HEK293 (cell line): ENCODE measurements around the gene PYGM.

Experiments
- CTCF ChIA-PET: fragments of 350-600 bp; formaldehyde crosslinking; extraction: SDS; loops from one replicate; lab custom pipeline; 2021; ENCODE audit warnings: antibody characterized with exemption; lab: Yijun Ruan, JAX
- POLR2A ChIA-PET: fragments of 300-600 bp; formaldehyde crosslinking; extraction: SDS; loops from one replicate; lab custom pipeline; 2020; ENCODE audit warnings: antibody characterized with exemption, inconsistent platforms; lab: Yijun Ruan, JAX
- H3K27ac ChIP-seq: fragments of 200-500 bp; sonication (Bioruptor generic); 2 replicates; pipeline ENCODE4 v1.5.1; 2014; ENCODE audit warnings: low read depth, low read length, control low read depth, inconsistent platforms; ENCODE audit errors: extremely low read depth
- H3K36me3 ChIP-seq, 2 experiments: fragments of 200-500 bp in 1 of 2; sonication (Bioruptor generic) in 1 of 2; 1 replicate in 1 of 2; 2 replicates in 1 of 2; pipeline ENCODE4 v1.5.1; 2014 to 2017; ENCODE audit warnings: inconsistent platforms in 2 of 2, low read length in 2 of 2; ENCODE audit not compliant: control insufficient read depth in 2 of 2, insufficient read depth in 1 of 2
- H3K4me1 ChIP-seq: fragments of 200-500 bp; sonication (Bioruptor generic); 2 replicates; pipeline ENCODE4 v1.5.1; 2014; ENCODE audit warnings: mild to moderate bottlenecking, low read length, inconsistent platforms; ENCODE audit not compliant: control insufficient read depth, insufficient read depth
- H3K4me3 ChIP-seq: 2 replicates; pipeline ENCODE4 v1.5.1; 2011; ENCODE audit warnings: low read depth, mild to moderate bottlenecking, control low read depth, low read length, moderate library complexity
- H3K9me3 ChIP-seq: fragments of 200-500 bp; sonication (Bioruptor generic); 2 replicates; pipeline ENCODE4 v1.5.1; 2014; ENCODE audit warnings: low read depth, low read length, inconsistent platforms; ENCODE audit not compliant: control insufficient read depth, insufficient read depth
- GLI4 ChIP-seq: fragments of 450-650 bp; formaldehyde crosslinking; IDR thresholded peaks from 2 replicates; pipeline ENCODE4 v1.5.1; 2016; ENCODE audit warnings: missing biosample characterization, missing genetic modification characterization
- KLF16 ChIP-seq: fragments of 450-650 bp; formaldehyde crosslinking; IDR thresholded peaks from 2 replicates; pipeline ENCODE4 v1.5.1; 2017; ENCODE audit warnings: missing biosample characterization, missing genetic modification characterization
- KLF7 ChIP-seq: fragments of 450-650 bp; formaldehyde crosslinking; IDR thresholded peaks from 2 replicates; pipeline ENCODE4 v1.5.1; 2016; ENCODE audit warnings: missing biosample characterization, missing genetic modification characterization, borderline replicate concordance
- KLF9 ChIP-seq: fragments of 450-650 bp; formaldehyde crosslinking; IDR thresholded peaks from 2 replicates; pipeline ENCODE4 v1.5.1; 2016; ENCODE audit warnings: missing biosample characterization, missing genetic modification characterization, low read depth
- PRDM6 ChIP-seq: fragments of 450-650 bp; formaldehyde crosslinking; IDR thresholded peaks from 2 replicates; pipeline ENCODE4 v1.5.1; 2017; ENCODE audit warnings: missing biosample characterization, missing genetic modification characterization
- RBAK ChIP-seq: fragments of 450-650 bp; formaldehyde crosslinking; IDR thresholded peaks from 2 replicates; pipeline ENCODE4 v1.5.1; 2016; ENCODE audit warnings: missing biosample characterization, missing genetic modification characterization
- REPIN1 ChIP-seq: fragments of 450-650 bp; formaldehyde crosslinking; IDR thresholded peaks from 2 replicates; pipeline ENCODE4 v1.5.1; 2017; ENCODE audit warnings: missing biosample characterization, missing genetic modification characterization, low read depth
- SETDB1 ChIP-seq: IDR thresholded peaks from one replicate; pipeline ENCODE4 v1.6.1; 2017; ENCODE audit warnings: mild to moderate bottlenecking, low read length, moderate library complexity, mixed read lengths; ENCODE audit not compliant: insufficient read length
- ZBTB17 ChIP-seq: fragments of 450-650 bp; formaldehyde crosslinking; IDR thresholded peaks from 2 replicates; pipeline ENCODE4 v1.5.1; 2016; ENCODE audit warnings: missing biosample characterization, missing genetic modification characterization
- ZBTB7A ChIP-seq: fragments of 450-650 bp; formaldehyde crosslinking; IDR thresholded peaks from 2 replicates; pipeline ENCODE4 v1.5.1; 2016; ENCODE audit warnings: low read depth, missing biosample characterization, missing genetic modification characterization
- ZNF132 ChIP-seq: fragments of 450-650 bp; formaldehyde crosslinking; IDR thresholded peaks from 2 replicates; pipeline ENCODE4 v1.5.1; 2017; ENCODE audit warnings: missing biosample characterization, missing genetic modification characterization, borderline replicate concordance
- ZNF18 ChIP-seq: fragments of 450-650 bp; formaldehyde crosslinking; IDR thresholded peaks from 2 replicates; pipeline ENCODE4 v1.5.1; 2016; ENCODE audit warnings: missing biosample characterization, missing genetic modification characterization
- ZNF239 ChIP-seq: fragments of 450-650 bp; formaldehyde crosslinking; IDR thresholded peaks from 2 replicates; pipeline ENCODE4 v1.5.1; 2016; ENCODE audit warnings: missing biosample characterization, missing genetic modification characterization
- ZNF24 ChIP-seq: fragments of 450-650 bp; formaldehyde crosslinking; IDR thresholded peaks from 2 replicates; pipeline ENCODE4 v1.5.1; 2016; ENCODE audit warnings: missing biosample characterization, missing genetic modification characterization
- ZNF362 ChIP-seq: fragments of 450-650 bp; formaldehyde crosslinking; IDR thresholded peaks from 2 replicates; pipeline ENCODE4 v1.5.1; 2016; ENCODE audit warnings: missing biosample characterization, missing genetic modification characterization
- ZNF529 ChIP-seq: fragments of 450-650 bp; formaldehyde crosslinking; IDR thresholded peaks from 2 replicates; pipeline ENCODE4 v1.5.1; 2017; ENCODE audit warnings: missing genetic modification characterization, missing biosample characterization; ENCODE audit not compliant: insufficient replicate concordance
- ZNF558 ChIP-seq: fragments of 450-650 bp; formaldehyde crosslinking; IDR thresholded peaks from 2 replicates; pipeline ENCODE4 v1.5.1; 2016; ENCODE audit warnings: missing biosample characterization, missing genetic modification characterization
- ZNF624 ChIP-seq: fragments of 450-650 bp; formaldehyde crosslinking; IDR thresholded peaks from 2 replicates; pipeline ENCODE4 v1.5.1; 2017; ENCODE audit warnings: missing biosample characterization, missing genetic modification characterization
- ZNF747 ChIP-seq: fragments of 450-650 bp; formaldehyde crosslinking; IDR thresholded peaks from 2 replicates; pipeline ENCODE4 v1.5.1; 2016; ENCODE audit warnings: missing biosample characterization, missing genetic modification characterization
- ZNF843 ChIP-seq: fragments of 450-650 bp; formaldehyde crosslinking; IDR thresholded peaks from 2 replicates; pipeline ENCODE4 v1.5.1; 2016; ENCODE audit warnings: missing biosample characterization, missing genetic modification characterization

PYGM gene

GRCh38 chr11:64753019-64753379 lies 6.8 kb downstream of the PYGM start:
- no peak overlapping the region for H3K4me3 ChIP-seq
- H3K4me1 ChIP-seq: no peaks in the 10 kb centered on the region
- CTCF ChIA-PET: interaction anchor here (0.6 to 1.7 kb wide), 3 partner anchors 9 to 64 kb away, joined by 4 to 15 read pairs (median 4); partner anchors contain the start of gene RASGRP2
- TF ChIP-seq REPIN1 (tag by site-specific recombination): no peak
- no peak for TF ChIP-seq ZNF24 (tag by site-specific recombination)
- TF ChIP-seq ZNF624: no peak
- no peak for TF ChIP-seq ZNF529
- TF ChIP-seq SETDB1: no peak
- TF ChIP-seq ZNF747 (tag by site-specific recombination): no peak
- TF ChIP-seq KLF16 (tag by site-specific recombination): no peak
- TF ChIP-seq ZNF239 (tag by site-specific recombination): no peak
- TF ChIP-seq PRDM6 (tag by site-specific recombination): no peak
- TF ChIP-seq ZBTB7A (tag by site-specific recombination): no peak
- no peak for TF ChIP-seq GLI4 (tag by site-specific recombination)
- no peak for TF ChIP-seq KLF7 (tag by site-specific recombination)
- TF ChIP-seq ZNF558 (tag by site-specific recombination): no peak
- no peak for TF ChIP-seq ZNF18 (tag by site-specific recombination)
- TF ChIP-seq ZNF132: no peak
- TF ChIP-seq ZNF362 (tag by site-specific recombination): no peak
- no peak for TF ChIP-seq KLF9 (tag by site-specific recombination)
- no peak for TF ChIP-seq RBAK (tag by site-specific recombination)
- POLR2A ChIA-PET: interaction anchor here (0.7 kb wide), 1 partner anchor 26 kb away, joined by 3 read pairs; the partner anchor contains the start of gene SF1
- H3K27ac ChIP-seq: no peak overlapping the region
- no peaks in the 10 kb centered on the region for H3K9me3 ChIP-seq
- H3K36me3 ChIP-seq: peaks cover 0 to 3% of the 10 kb centered on the region in 2 experiments; a peak in 1 of 3 replicates

- Histone ChIP-seq H3K9me3 (no peaks in the 10 kb centered on the region), H3K4me3 (no peak overlapping the region), H3K27ac (no peak overlapping the region), H3K4me1 (no peaks in the 10 kb centered on the region), H3K36me3 (peaks cover 0 to 3% of the 10 kb centered on the region in 2 experiments; a peak in 1 of 3 replicates)
- ChIA-PET POLR2A (interaction anchor here (0.6 to 0.7 kb wide), 2 partner anchors 26 to 581 kb away, joined by 3 read pairs; partner anchors contain the start of genes DPF2 and SF1), CTCF (interaction anchor here (0.6 to 1.7 kb wide), 4 partner anchors 9 to 263 kb away, joined by 4 to 15 read pairs (median 4); partner anchors contain the start of gene RASGRP2)
- TF ChIP-seq ZBTB17 (tag by site-specific recombination): peak; percentile 65; the same call in 1 of the 2 replicates
- TF ChIP-seq ZNF843 (tag by site-specific recombination): no peak
Observed at GRCh38 chr11:64752175-64752970, 7.4 kb downstream of the PYGM start.
